Ovary (tissue), 3 donors: ENCODE results near the gene GABBR2.

Source experiments
- CTCF ChIP-seq, 3 donors: fragments of 450-650 bp in 2 of 3; fragments of 200-600 bp in 1 of 3; IDR thresholded peaks; one replicate each; pipeline versions ENCODE4 v1.5.1 to v1.8.0; 2016 to 2022; ENCODE audit warnings: antibody characterized with exemption in 3 of 3, mild to moderate bottlenecking in 1 of 3
- POLR2A ChIP-seq: fragments of 450-650 bp; IDR thresholded peaks from one replicate; pipeline ENCODE4 v1.6.1; 2017; ENCODE audit warnings: antibody characterized with exemption, mild to moderate bottlenecking, moderate library complexity
- donor health status: DM: no; HTN: no; CAD: no.

- no peak for TF ChIP-seq CTCF (IDR thresholded peaks at IDR 0.05)
- no peak for TF ChIP-seq POLR2A
Observed at GRCh38 chr9:98610711-98611110, 98.0 kb downstream of the GABBR2 start.
